Stimulated activated CD4-positive, alpha-beta T cell treated with anti-CD3 and anti-CD28 coated beads, Interleukin-1b, Interleukin-23, amount 100 ng/mL, for 48 hours (primary cell): ENCODE results near the gene RNU6-9.
A peak's percentile ranks its signal among the peaks of the same experiment; 100 is the strongest.

Experiments used
- DNase-seq: peaks from one replicate; pipeline ENCODE4 v3.0.0-alpha.2; 2020

RNU6-9 gene

GRCh38 chr19:919199-920050, 26.1 kb downstream of the RNU6-9 start:
- peak; percentile 67 for DNase-seq

- peak; percentile 74 for DNase-seq
Observed at GRCh38 chr19:920051-920864, 27.0 kb downstream of the RNU6-9 start.

- DNase-seq = peak; percentile 72
Observed at GRCh38 chr19:924553-925086, 31.3 kb downstream of the RNU6-9 start.

- peak; percentile 70 for DNase-seq
Observed at GRCh38 chr19:925087-925525, 31.8 kb downstream of the RNU6-9 start.

GRCh38 chr19:925526-926322, 32.4 kb downstream of the RNU6-9 start, which contains the start of gene ARID3A:
Gene ARID3A, plus strand, starts transcription at chr19:926035. Its CDS starts 3,494 bp downstream, at chr19:929529.
- peak; percentile 69 for DNase-seq

GRCh38 chr19:926323-926588, 33.0 kb downstream of the RNU6-9 start:
- DNase-seq = no peak

- peak; percentile 60 for DNase-seq
Observed at GRCh38 chr19:926589-927350, 33.5 kb downstream of the RNU6-9 start.

- no peak for DNase-seq
Observed at GRCh38 chr19:927351-927779, 34.1 kb downstream of the RNU6-9 start.

- no peak for DNase-seq
Observed at GRCh38 chr19:927780-928401, 34.6 kb downstream of the RNU6-9 start.

- no peak for DNase-seq
Observed at GRCh38 chr19:928471-929202, 35.4 kb downstream of the RNU6-9 start.

GRCh38 chr19:929203-929890, 36.1 kb downstream of the RNU6-9 start:
- DNase-seq = no peak

GRCh38 chr19:929891-930258, 36.6 kb downstream of the RNU6-9 start:
- no peak for DNase-seq

- no peak for DNase-seq
Observed at GRCh38 chr19:931860-932647, 38.8 kb downstream of the RNU6-9 start.

- no peak for DNase-seq
Observed at GRCh38 chr19:932648-933552, 39.6 kb downstream of the RNU6-9 start.

- no peak for DNase-seq
Observed at GRCh38 chr19:933553-933882, 40.2 kb downstream of the RNU6-9 start.

- no peak for DNase-seq
Observed at GRCh38 chr19:934197-934840, 41.0 kb downstream of the RNU6-9 start.

GRCh38 chr19:934865-935479, 41.7 kb downstream of the RNU6-9 start:
- no peak for DNase-seq

- DNase-seq = no peak
Observed at GRCh38 chr19:936175-936546, 42.9 kb downstream of the RNU6-9 start.
